Left hindlimb (tissue), 1 donor: ENCODE measurements around the gene SLC25A33.

Source experiments
- DNase-seq: peaks from one replicate; pipeline ENCODE4 v3.0.0-alpha.2; 2018

SLC25A33 gene

GRCh38 chr1:9628541-9629444 is 89.5 kb downstream of the SLC25A33 start:
- DNase-seq, result no peak

GRCh38 chr1:9629445-9630201 is 90.4 kb downstream of the SLC25A33 start:
- DNase-seq, result no peak

GRCh38 chr1:9630331-9631111 is 91.3 kb downstream of the SLC25A33 start:
- DNase-seq, result no peak

GRCh38 chr1:9631613-9632012 is 92.3 kb downstream of the SLC25A33 start:
- DNase-seq, result no peak

- no peak for DNase-seq
Measured at GRCh38 chr1:9633493-9633892, 94.2 kb downstream of the SLC25A33 start.

- DNase-seq, result no peak
Measured at GRCh38 chr1:9634582-9634981, 95.3 kb downstream of the SLC25A33 start.
